ENCODE results near the gene PARD3. TPM values are rescaled to one million over a fixed set of nuclear protein-coding genes. Genes with fewer than 3 reads are reported as not detected.

Gene PARD3
- total RNA-seq, 3 donors from 2014 or later, result 48.2 to 93.7 (median 60.6) TPM

GRCh38 chr10:34488476-34489130 is 326.5 kb downstream of the PARD3 start:
- intact Hi-C loops (cut with DNase I; ENCODE audit: low total_unique reads), result no loop called here

GRCh38 chr10:34486008-34486407 is 329.1 kb downstream of the PARD3 start:
- TF ChIP-seq CTCF (IDR thresholded peaks at IDR 0.05) (no peak), POLR2A (IDR thresholded peaks at IDR 0.05) (no peak), POLR2AphosphoS5 (IDR thresholded peaks at IDR 0.05) (no peak)
- Histone ChIP-seq H3K4me3 (no peak overlapping the region), H3K27ac (no peak overlapping the region), H3K36me3 (no peaks in the 10 kb centered on the region), H3K27me3 (no peaks in the 10 kb centered on the region), H3K9me3 (no peaks in the 10 kb centered on the region), H3K4me1 (no peaks in the 10 kb centered on the region)
- DNase-seq (ENCODE audit: low spot score in 2 of 2), result no peak
- intact Hi-C loops (cut with DNase I; ENCODE audit: low total_unique reads), result no loop called here

More at GRCh38 chr10:34488476-34489130, 326.5 kb downstream of the PARD3 start:
- Histone ChIP-seq H3K27ac (no peak overlapping the region), H3K36me3 (no peaks in the 10 kb centered on the region), H3K9me3 (no peaks in the 10 kb centered on the region), H3K27me3 (no peaks in the 10 kb centered on the region), H3K4me3 (no peak overlapping the region), H3K4me1 (no peaks in the 10 kb centered on the region)
- TF ChIP-seq POLR2A (IDR thresholded peaks at IDR 0.05) (no peak), CTCF (IDR thresholded peaks at IDR 0.05) (no peak), POLR2AphosphoS5 (IDR thresholded peaks at IDR 0.05) (no peak)
- DNase-seq (ENCODE audit: low spot score in 2 of 2), result no peak

- H3K27ac ChIP-seq, result no peak overlapping the region
- DNase-seq (ENCODE audit: low spot score in 2 of 2), result no peak
- H3K4me1 ChIP-seq, result no peaks in the 10 kb centered on the region
- no peak overlapping the region for H3K4me3 ChIP-seq
- no peaks in the 10 kb centered on the region for H3K9me3 ChIP-seq
- H3K27me3 ChIP-seq, result no peaks in the 10 kb centered on the region
- no peak for TF ChIP-seq POLR2AphosphoS5 (IDR thresholded peaks at IDR 0.05)
- no peaks in the 10 kb centered on the region for H3K36me3 ChIP-seq
- intact Hi-C loops (cut with DNase I; ENCODE audit: low total_unique reads), result no loop called here
These were observed 330.9 kb downstream of the PARD3 start for GRCh38 chr10:34484164-34484563.

GRCh38 chr10:34480345-34480744 is 334.8 kb downstream of the PARD3 start:
- H3K36me3 ChIP-seq, result no peaks in the 10 kb centered on the region
- DNase-seq (ENCODE audit: low spot score in 2 of 2), result no peak
- intact Hi-C loops (cut with DNase I; ENCODE audit: low total_unique reads), result no loop called here
- H3K27ac ChIP-seq, result no peak overlapping the region
- no peaks in the 10 kb centered on the region for H3K4me1 ChIP-seq
- H3K4me3 ChIP-seq, result no peak overlapping the region
- no peaks in the 10 kb centered on the region for H3K9me3 ChIP-seq
- TF ChIP-seq POLR2A (IDR thresholded peaks at IDR 0.05) (no peak), CTCF (IDR thresholded peaks at IDR 0.05) (no peak), POLR2AphosphoS5 (IDR thresholded peaks at IDR 0.05) (no peak)
- H3K27me3 ChIP-seq, result no peaks in the 10 kb centered on the region

- Histone ChIP-seq H3K9me3 (no peaks in the 10 kb centered on the region), H3K27me3 (no peaks in the 10 kb centered on the region), H3K4me1 (no peaks in the 10 kb centered on the region), H3K4me3 (no peak overlapping the region), H3K36me3 (no peaks in the 10 kb centered on the region), H3K27ac (no peak overlapping the region)
- DNase-seq (ENCODE audit: low spot score in 2 of 2), result no peak
- no peak for TF ChIP-seq POLR2A (IDR thresholded peaks at IDR 0.05)
- TF ChIP-seq POLR2AphosphoS5 (IDR thresholded peaks at IDR 0.05), result no peak
- no peak for TF ChIP-seq CTCF (IDR thresholded peaks at IDR 0.05)
- intact Hi-C loops (cut with DNase I; ENCODE audit: low total_unique reads), result no loop called here
These were observed 335.4 kb downstream of the PARD3 start for GRCh38 chr10:34479520-34480179.
